ENCODE results near the gene MED12L.

MED12L gene

GRCh38 chr3:151425627-151426340, 340.3 kb downstream of the MED12L start:
- Histone ChIP-seq H3K79me2 (ENCODE audit: insufficient read depth, low read length) (no peaks in the 10 kb centered on the region), H3K9me3 (ENCODE audit: low read length) (no peaks in the 10 kb centered on the region), H3K27ac (ENCODE audit: low read depth, low read length, poor library complexity, severe bottlenecking) (peak overlapping the region; percentile 37), H3K36me3 (ENCODE audit: insufficient read depth, low read length) (no peaks in the 10 kb centered on the region), H3K4me3 (ENCODE audit: low read depth, low read length, poor library complexity, severe bottlenecking) (no peak overlapping the region), H2AFZ (ENCODE audit: low read length) (no peak overlapping the region; the same call in 1 of the 2 replicates), H4K20me1 (ENCODE audit: insufficient read depth, low read length) (no peaks in the 10 kb centered on the region), H3K4me1 (ENCODE audit: insufficient read depth, low read length, severe bottlenecking) (peaks cover 33% of the 10 kb centered on the region), H3K4me2 (ENCODE audit: low read length) (no peak overlapping the region), H3K27me3 (ENCODE audit: insufficient read depth, low read length) (no peaks in the 10 kb centered on the region), H3F3A (ENCODE audit: insufficient read depth, low read length) (no peaks in the 10 kb centered on the region), H3K9me2 (ENCODE audit: low read depth, low read length) (no peaks in the 10 kb centered on the region), H3K9ac (ENCODE audit: low read length) (no peak overlapping the region)
- TF ChIP-seq CTCF (IDR thresholded peaks at IDR 0.05; ENCODE audit: low read length) (peak; percentile 94), EZH2 (IDR thresholded peaks at IDR 0.05; ENCODE audit: borderline replicate concordance, low read length) (no peak)

- no peak overlapping the region for H3K4me2 ChIP-seq (ENCODE audit: low read length)
- no peaks in the 10 kb centered on the region for H4K20me1 ChIP-seq (ENCODE audit: insufficient read depth, low read length)
- H3F3A ChIP-seq (ENCODE audit: insufficient read depth, low read length), result no peaks in the 10 kb centered on the region
- no peaks in the 10 kb centered on the region for H3K79me2 ChIP-seq (ENCODE audit: insufficient read depth, low read length)
- no peaks in the 10 kb centered on the region for H3K36me3 ChIP-seq (ENCODE audit: insufficient read depth, low read length)
- H3K9ac ChIP-seq (ENCODE audit: low read length), result no peak overlapping the region
- peaks cover 33% of the 10 kb centered on the region for H3K4me1 ChIP-seq (ENCODE audit: insufficient read depth, low read length, severe bottlenecking)
- H3K27ac ChIP-seq (ENCODE audit: low read depth, low read length, poor library complexity, severe bottlenecking), result peak overlapping the region; percentile 37
- H3K27me3 ChIP-seq (ENCODE audit: insufficient read depth, low read length), result no peaks in the 10 kb centered on the region
- H3K9me2 ChIP-seq (ENCODE audit: low read depth, low read length), result no peaks in the 10 kb centered on the region
- H2AFZ ChIP-seq (ENCODE audit: low read length), result no peak overlapping the region; the same call in 1 of the 2 replicates
- H3K4me3 ChIP-seq (ENCODE audit: low read depth, low read length, poor library complexity, severe bottlenecking), result no peak overlapping the region
- TF ChIP-seq CTCF (IDR thresholded peaks at IDR 0.05; ENCODE audit: low read length), result peak; percentile 44; the same call in 1 of the 2 replicates
- TF ChIP-seq EZH2 (IDR thresholded peaks at IDR 0.05; ENCODE audit: borderline replicate concordance, low read length), result no peak
- no peaks in the 10 kb centered on the region for H3K9me3 ChIP-seq (ENCODE audit: low read length)
Observed at GRCh38 chr3:151426341-151426657, 340.8 kb downstream of the MED12L start.

GRCh38 chr3:151428386-151428785, 342.9 kb downstream of the MED12L start:
- H2AFZ ChIP-seq (ENCODE audit: low read length), result no peak overlapping the region
- no peak overlapping the region for H3K4me3 ChIP-seq (ENCODE audit: low read depth, low read length, poor library complexity, severe bottlenecking)
- H3K4me1 ChIP-seq (ENCODE audit: insufficient read depth, low read length, severe bottlenecking), result peaks cover 24% of the 10 kb centered on the region
- no peaks in the 10 kb centered on the region for H3K27me3 ChIP-seq (ENCODE audit: insufficient read depth, low read length)
- H3K9ac ChIP-seq (ENCODE audit: low read length), result no peak overlapping the region
- TF ChIP-seq CTCF (IDR thresholded peaks at IDR 0.05; ENCODE audit: low read length), result no peak
- no peak for TF ChIP-seq EZH2 (IDR thresholded peaks at IDR 0.05; ENCODE audit: borderline replicate concordance, low read length)
- H3K36me3 ChIP-seq (ENCODE audit: insufficient read depth, low read length), result no peaks in the 10 kb centered on the region
- H3K79me2 ChIP-seq (ENCODE audit: insufficient read depth, low read length), result no peaks in the 10 kb centered on the region
- H3K9me2 ChIP-seq (ENCODE audit: low read depth, low read length), result no peaks in the 10 kb centered on the region
- H4K20me1 ChIP-seq (ENCODE audit: insufficient read depth, low read length), result no peaks in the 10 kb centered on the region
- H3K4me2 ChIP-seq (ENCODE audit: low read length), result no peak overlapping the region
- no peaks in the 10 kb centered on the region for H3F3A ChIP-seq (ENCODE audit: insufficient read depth, low read length)
- H3K9me3 ChIP-seq (ENCODE audit: low read length), result no peaks in the 10 kb centered on the region
- no peak overlapping the region for H3K27ac ChIP-seq (ENCODE audit: low read depth, low read length, poor library complexity, severe bottlenecking)
